GM21825 (cell line): ENCODE measurements around the gene IL17RB.

Experiments used
- ATAC-seq: cut with Tn5 transposase; IDR thresholded peaks from one replicate; pipeline ENCODE4 v1.9.1; 2021; ENCODE audit warnings: mild to moderate bottlenecking, moderate library complexity; ENCODE audit not compliant: unreplicated experiment

IL17RB gene

DNA sequence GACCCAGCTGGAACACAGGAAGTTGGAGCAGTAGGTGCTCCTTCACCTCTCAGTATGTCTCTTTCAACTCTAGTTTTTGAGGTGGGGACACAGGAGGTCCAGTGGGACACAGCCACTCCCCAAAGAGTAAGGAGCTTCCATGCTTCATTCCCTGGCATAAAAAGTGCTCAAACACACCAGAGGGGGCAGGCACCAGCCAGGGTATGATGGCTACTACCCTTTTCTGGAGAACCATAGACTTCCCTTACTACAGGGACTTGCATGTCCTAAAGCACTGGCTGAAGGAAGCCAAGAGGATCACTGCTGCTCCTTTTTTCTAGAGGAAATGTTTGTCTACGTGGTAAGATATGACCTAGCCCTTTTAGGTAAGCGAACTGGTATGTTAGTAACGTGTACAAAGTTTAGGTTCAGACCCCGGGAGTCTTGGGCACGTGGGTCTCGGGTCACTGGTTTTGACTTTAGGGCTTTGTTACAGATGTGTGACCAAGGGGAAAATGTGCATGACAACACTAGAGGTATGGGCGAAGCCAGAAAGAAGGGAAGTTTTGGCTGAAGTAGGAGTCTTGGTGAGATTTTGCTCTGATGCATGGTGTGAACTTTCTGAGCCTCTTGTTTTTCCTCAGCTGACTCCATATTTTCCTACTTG lies 11.9 kb downstream of the IL17RB start:
- no peak for ATAC-seq

DNA sequence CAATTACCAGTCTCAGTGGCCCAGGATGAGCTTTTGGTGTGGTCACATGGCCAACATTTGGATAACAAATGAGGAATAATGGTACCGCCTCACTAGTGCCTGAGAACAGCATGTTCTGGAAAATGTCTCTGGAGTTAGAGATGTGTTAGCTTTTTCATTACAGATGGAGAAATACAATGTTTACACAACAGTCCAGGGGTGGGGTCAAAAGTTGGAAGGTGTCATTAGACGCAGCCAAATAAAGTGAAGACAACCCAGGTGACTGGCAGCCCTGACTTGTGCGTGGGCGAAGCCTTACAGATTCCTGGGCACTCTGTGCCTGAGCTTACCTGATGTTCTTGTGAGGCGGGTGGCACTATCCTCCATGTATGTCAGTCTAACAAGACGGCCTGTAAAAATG lies 12.8 kb downstream of the IL17RB start:
- no peak for ATAC-seq

DNA sequence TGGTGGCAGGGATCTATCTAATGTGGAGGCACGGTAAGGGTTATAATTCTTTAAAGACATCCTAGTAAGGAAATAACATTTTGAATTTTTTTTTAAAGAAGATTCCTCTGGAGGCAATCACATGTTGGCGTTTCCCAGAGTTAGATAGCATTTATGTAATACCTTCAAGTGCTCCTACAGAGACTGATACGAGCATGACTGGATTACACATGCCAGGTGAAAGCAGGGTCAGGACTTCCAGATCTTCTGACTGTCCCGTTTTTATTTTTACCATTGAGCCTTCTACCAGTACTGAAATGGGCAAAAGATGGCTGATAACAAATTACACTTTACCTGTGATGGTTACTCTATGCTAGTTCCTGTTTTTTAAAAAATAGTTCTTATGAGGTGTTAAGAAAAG lies 13.8 kb downstream of the IL17RB start:
- ATAC-seq, result no peak

DNA sequence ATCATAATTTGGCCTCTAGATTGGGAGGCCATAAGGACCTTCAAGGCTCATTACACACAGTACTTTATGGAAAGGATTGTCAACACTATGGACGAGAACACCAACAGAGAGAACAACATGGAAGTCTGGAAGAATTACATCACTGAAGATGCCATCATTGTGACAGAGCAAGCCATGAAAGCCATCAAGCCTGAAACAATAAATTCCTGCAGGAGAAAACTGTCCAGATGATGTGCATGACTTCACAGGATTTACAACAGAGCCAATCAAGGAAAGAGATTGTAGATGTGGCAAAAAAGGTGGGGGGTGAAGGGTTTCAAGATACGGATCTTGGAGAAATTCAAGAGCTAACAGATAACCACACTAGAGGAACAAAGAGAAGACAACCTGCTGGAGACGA lies 15.9 kb downstream of the IL17RB start:
- ATAC-seq, result no peak

DNA sequence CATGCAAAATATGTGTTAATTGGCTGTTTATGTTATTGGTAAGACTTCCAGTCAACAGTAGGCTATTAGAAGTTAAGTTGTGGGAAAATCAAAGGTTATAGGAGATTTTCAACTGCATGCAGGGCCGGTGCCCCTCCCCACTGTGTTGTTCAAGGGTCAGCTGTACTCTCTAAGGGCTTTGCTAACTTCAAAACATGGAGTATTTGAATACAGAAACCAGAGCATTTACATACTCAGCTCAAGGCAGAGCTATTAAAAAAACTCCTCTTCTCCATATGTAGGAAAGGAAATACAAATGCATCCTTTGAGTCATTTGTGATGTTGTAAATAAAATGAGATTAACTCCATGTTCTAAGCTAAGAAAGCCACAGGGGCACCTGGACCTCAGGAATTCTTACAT lies 16.8 kb downstream of the IL17RB start:
- ATAC-seq, result no peak

DNA sequence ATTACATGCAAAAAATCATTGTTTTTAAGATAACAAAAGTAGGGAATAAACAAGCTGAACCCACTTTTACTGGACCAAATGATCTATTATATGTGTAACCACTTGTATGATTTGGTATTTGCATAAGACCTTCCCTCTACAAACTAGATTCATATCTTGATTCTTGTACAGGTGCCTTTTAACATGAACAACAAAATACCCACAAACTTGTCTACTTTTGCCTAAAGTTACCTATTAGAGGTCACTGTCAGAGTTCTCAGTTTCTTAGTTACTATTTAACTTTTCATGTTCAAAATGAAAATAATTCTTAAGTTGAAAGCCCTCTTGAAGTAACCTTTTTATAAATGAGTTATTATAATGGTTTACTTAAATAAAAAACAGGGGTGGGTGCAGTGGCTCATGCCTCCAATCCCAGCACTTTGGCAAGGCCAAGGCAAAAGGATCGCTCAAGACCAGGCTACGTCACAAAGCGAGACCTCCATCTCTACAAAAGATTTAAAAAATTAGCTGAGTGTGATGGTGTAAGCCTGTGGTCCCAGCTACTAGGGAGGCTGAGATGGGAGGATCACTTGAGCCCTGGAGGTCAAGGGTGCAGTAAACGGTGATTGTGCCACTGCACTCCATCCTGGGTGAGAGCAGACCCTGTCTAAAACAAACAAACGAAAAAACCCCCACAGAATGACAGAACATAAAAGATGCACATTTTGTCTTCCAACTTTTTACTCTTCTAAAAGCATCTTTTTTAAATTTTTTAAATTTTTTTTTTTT lies 19.5 kb downstream of the IL17RB start:
- ATAC-seq, result no peak

DNA sequence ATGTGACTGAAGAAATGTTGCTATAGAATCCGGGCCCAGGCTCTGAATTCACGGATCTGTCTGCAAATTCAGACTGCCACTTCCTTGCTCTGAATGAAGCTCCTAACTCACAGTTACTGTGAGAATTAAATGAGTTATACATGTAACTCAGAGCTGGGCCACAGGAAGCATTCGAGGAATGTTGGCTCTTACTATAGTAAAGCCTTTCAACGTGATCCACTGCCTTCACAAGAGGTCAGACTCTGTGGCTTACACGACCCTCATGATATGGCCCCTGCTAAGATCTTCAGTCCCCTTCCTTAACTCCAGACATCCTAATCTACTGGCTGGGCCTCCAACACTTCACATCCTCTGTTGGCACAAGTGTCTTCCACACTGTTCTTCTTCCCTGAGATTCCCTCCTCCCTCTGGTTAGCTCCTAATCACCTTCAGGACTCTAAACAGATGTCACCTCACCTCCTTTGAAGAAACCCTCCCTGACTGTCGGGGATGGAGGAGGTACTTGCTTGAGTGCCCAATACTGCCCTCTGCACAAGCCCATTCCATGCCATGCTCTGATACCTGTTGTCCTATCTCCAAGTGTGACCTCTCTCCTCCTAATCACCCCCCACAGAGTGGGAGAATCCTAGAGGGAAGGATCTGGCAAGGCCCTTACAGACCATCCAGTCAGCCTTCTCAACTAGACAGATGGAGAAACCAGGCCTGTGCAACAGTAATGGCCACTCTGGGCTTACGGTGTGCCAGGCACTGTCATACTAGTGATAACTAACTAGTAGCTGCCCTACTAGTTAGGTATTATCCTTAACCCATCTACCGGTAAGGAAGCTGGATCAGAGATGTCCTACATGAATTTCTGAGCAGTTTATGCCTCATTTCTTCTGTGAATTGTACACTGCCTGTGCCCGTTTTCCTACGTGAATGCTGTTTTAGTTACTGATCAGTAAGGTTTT lies 34.3 kb downstream of the IL17RB start:
- no peak for ATAC-seq

DNA sequence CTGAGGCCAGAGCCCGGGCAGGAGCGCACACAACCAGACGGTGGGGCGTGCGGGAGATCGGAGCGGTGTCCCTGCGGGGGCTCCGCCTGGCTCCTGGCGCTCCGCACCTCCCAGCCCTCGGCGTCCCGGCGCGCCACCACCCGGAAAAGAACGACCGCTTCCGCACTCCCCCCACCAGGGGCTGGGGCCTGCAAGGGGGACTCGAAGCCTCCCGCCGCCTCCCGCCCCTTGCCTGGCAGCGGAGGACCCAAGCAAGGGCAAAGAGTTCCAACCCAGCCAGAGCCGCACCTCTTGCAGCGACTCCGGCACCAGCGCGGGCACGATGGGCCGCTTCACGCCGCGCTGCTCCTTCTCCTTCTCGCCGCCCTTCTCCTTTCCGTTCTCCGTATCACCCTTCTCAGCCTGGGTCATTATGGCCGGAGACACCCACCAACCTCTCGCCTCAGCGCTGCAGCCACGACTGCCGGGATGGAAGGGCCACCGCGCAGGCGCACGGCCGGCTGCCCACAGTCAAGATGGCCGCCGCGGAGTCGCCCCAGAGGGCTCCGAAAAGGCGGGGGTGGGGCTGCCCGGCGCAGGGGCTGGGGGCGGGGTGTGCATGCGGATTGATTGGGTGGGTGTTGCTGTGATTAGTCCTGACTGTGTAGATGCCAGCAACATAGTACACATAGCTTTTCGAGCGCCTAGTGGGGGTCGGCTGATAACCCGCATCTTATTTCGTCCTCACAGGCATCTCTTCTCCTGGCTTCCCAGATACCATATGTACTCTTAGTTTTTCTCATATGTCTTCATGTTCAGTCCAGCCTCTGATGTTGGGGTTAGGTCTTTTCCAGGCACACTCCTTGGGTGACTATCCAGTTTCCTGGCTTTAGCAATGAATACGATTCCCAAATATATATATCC lies 35.6 kb downstream of the IL17RB start, which contains the start of gene ACTR8:
ACTR8 (minus strand) TSS at position 462 of the 903 bp plus-strand sequence; CDS start at position 411, 51 bp downstream.
- ATAC-seq, result peak; percentile 87

DNA sequence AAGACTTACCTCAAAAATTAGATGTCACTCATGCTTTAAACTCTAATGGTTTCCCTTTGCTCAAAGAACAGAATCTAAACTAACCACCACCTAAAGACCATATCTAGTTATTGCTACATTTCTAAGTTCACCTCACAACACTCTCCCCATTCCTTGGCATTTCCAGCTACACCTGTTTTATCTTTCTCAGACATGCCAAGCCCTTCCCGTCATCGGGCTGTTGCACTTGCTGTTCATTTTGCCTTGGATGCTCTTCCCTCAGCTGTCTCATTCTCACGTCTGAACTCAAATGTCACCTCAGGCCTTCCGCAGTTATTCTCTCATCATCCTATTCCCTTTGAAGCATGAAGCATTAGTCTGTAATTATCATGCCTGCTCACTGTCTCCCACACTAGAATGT lies 36.6 kb downstream of the IL17RB start:
- ATAC-seq, result no peak

DNA sequence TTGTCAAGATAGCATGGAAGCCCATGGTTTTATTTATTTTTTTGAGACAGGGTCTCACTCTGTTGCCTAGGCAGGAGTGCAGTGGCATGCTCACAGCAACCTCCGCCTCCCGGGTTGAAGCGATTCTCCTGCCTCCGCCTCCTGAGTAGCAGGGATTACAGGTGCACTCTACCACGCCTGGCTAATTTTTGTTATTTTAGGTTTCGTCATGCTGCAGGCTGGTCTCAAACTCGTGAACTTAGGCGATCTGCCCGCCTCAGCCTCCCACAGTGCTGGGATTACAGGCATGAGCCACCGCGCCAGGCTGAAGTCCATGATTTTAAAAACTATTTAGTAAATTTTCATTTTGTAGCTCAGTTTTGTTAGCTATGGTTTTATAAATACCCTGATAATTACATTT lies 38.3 kb downstream of the IL17RB start:
- ATAC-seq, result no peak

DNA sequence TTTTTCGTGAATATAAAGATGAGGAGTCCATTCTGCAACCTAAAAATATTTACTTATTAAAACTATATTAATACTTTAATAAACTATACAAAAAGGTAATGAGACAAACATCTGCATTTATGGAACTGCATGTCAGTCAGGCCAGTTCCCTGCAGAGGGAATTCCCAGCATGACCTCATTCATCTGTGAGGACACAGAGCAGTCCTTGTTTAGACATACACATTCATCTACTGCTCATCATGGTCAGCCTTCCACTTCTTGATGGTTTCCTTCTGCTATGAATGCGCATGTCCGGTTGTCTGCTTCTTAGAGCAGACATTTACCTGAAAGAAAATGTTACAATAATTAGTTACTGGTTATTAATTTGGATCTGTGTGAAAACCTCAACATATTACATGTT lies 38.9 kb downstream of the IL17RB start:
- no peak for ATAC-seq

DNA sequence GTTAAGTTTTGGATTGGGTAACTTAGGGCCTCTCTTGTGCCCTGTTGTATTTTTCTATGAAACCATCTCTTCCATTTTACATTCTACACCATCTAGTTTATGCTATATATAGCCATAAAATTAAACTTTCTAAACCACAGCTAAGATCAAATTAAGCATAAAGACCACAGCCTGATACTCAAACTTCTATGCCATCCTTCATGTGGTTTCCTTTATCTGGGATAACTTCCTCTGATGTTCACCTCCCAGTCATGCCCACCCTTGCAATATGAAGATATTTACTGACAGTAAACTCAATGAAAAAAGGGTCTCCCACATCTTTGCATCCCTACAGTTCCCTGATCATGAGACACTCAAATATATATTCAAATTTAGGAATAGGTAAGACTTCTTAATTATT lies 41.1 kb downstream of the IL17RB start:
- ATAC-seq, result no peak

DNA sequence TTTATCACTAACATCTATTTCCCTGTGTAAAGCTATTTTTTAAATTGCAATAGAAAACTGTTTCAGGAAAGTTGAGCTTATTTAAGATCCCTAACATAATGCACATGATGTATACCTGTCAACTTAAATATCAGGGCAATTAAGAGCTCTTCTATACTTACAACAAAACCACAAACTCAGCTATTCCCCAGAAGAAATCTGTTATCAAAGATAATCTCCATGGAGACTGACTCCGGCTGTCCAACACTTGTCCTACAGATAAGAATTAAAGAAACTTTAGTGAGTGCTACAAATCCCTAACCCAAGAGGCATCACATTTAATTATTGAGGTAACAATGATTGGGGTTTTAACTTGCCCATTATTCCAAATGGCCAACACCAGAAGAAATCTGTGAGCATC lies 41.9 kb downstream of the IL17RB start:
- ATAC-seq, result no peak

DNA sequence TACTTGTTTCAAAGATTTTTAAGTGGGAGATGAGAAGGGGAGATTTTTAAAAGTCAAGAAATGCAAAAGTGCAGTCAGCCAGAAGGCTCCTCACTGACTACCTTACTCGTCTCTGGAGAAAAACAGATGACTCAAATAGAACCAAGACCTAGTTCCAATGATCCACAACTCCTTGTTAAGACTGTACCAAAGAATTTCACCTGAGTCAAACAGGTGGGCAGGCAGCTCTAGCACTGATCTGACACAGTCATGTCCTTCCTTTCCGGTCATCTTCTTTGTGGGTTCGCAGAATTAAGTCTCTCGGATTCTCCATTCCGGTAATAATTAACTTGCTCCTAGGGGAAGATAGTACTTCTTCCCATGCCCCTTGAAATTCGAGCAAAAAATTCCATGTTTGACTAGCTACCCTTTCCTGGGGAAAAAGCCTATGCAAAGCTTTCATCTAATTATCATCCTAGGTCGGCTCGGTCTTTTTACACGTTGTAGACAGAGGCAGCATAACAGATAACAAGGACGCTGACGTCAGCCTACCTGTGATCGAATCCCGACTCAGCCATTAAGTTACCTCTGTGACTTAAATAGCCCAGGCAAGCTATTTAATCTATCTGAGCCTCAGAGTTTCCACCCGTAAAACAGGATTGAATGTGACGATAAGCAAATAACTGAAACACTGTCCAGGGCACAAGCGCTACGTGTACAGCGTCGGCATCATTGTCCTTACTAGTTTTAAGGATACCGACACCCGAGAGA lies 44.5 kb downstream of the IL17RB start:
- no peak for ATAC-seq

DNA sequence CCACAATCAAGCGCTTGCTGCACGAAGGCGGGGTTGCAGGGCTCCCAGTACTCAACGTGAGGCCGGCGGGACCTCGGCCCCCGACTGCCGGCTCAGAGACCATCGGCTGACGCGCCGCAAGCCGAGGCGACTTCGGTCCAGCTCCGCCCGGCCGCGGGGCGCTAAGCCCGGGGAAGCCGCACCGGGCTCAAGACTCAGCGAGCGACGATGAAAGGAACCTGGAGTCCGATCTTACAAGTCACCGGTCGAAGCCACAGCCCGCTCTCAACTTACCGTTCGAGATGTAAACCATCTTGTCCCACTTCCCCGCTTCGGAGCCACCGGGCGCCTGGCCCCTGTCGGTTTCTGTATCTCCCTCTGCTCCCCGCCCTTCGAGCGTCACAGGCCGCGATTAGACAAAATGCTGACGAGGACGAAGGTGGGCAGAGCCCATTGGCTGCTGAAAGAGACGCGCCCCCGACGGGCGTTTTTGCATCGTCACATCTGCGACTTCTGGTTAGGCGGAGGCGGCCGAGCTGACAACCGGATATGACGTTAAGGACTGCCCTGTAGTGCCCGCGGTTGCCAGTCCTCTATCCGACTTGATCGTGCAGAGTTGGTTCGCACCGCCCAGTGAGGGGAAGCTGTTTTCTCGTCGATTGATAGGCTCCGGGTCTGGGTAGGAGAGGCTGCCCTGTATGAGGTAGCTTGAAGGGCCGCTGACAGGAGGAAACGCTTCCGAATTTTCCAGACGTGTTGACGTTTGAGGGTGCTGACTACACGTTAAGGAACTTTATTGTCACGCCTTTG lies 45.3 kb downstream of the IL17RB start, which contains the start of gene SELENOK:
SELENOK (minus strand) TSS at position 363 of the 789 bp plus-strand sequence.
- peak; percentile 97 for ATAC-seq

DNA sequence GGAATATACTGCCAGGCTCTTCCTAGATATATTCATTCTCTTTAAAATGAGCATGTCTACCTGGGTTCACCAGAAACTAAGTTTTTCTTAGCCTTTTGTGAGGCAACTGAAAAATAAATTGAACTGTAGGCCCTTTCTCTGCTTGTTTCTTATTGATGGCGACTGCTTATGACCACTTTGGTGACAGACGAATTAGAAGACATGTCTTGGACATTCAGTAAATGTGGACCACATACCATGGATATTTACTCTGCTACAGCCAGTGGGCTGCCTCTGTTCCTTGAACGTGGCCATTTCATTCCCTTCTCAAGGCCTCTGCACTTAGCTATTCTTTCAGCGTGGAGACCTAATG lies 45.9 kb downstream of the IL17RB start:
- ATAC-seq, result no peak

DNA sequence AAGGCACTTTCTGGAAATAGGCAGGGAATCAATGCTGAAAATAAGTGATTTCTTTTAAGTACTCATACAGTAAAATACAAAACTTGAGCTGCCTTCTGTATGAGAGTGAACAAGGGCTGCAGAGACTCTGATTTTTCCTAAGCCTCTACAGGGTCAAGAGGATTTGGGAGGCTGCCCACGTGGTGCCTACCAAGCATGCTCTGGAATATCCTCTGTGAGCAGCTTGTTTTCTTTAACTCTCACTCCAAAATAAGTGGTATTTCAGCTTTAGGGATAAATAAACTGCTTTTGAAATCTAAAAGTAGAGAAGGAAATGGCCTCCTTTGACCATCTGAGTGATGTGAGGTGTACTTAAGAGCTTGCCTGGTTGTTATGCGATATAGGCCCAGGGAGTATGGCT lies 53.4 kb downstream of the IL17RB start:
- ATAC-seq, result no peak

DNA sequence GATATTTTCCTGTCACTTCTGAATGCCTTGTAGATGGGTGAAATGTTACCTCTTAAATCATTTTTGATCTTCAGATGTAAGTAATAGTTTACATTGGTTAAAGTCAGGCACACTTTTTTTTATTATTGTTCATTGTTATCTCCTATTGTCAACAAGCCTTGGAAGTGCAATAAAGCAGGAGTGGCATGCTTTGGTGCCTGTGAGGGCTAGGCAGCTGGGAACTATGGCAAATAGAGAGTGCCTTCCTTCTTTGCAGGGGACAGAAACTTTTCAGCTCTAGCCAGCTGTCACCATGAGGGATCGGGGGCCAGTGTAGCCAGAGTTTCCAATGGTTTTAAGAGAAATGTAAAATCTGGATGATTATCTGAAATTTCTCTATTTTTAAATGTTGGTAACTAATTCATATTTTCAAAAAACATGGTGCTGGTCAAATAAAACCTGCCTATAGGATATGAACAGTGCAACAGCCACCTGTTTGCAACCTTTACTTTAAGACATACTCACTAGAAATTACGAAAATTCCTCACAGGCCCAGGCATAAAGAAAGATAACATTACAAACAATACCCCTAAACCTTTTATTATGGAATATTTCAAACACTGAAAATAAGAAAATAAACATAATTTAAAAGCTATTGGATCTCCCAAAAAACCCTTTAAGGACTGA lies 54.4 kb downstream of the IL17RB start:
- no peak for ATAC-seq
